NCI-H446 (cell line): ENCODE results near the gene MFSD8.
"Not testable (repeated sequence)": the region's sequence is repeated elsewhere in the genome, so short reads cannot be mapped to it uniquely, and the experiment has no call there.

ENCODE experiments used
- DNase-seq, 2 experiments: peaks; one replicate each; lab custom pipeline; 2025; lab: John Stamatoyannopoulos, UW

Gene MFSD8

DNA sequence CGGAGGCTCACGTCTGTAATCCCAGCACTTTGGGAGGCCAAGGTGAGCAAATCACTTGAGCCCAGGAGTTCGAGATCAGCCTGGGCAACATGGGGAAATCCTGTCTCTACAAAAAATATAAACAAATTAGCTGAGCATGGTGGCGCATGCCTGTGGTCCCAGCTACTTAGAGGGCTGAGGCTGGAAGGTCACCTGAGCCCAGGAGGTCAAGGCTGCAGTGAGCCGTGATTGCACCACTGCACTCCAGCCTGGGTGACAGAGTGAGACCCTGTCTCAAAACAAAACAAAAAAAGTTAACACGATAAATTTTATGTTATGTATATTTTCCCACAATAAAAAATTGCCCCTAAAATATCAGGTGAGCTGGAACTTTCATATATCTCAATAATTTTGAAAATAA, 33.1 kb downstream of the MFSD8 start:
- not testable (repeated sequence) for DNase-seq

DNA sequence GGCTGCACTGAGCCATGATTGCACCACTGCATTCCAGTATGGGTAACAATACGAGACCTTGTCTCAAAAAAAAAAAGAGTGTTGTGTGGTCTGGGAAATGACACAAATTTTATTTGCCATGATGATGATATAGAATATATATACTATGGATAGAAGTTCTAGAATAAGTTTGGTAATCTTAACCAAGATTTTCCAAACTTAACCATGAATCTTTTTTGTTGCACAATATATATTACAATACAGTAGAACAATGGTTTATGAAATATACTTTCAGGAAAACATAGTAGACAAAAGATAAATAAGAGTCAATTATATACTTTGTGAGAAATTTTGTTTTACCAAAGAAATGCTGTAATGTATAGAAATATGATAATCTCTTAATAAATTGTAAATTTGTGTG, 34.8 kb downstream of the MFSD8 start:
- DNase-seq: no peak

- DNase-seq: not testable (repeated sequence)
Measured at GRCh38 chr4:127925720-127926119, 39.3 kb downstream of the MFSD8 start.

GRCh38 chr4:127922226-127922625, 42.7 kb downstream of the MFSD8 start:
- DNase-seq: no peak

GRCh38 chr4:127920521-127920920, 44.5 kb downstream of the MFSD8 start:
- DNase-seq: no peak

- no peak for DNase-seq
Measured at GRCh38 chr4:127917151-127917550, 47.8 kb downstream of the MFSD8 start.

- DNase-seq: no peak
Measured at GRCh38 chr4:127916512-127916911, 48.5 kb downstream of the MFSD8 start.

GRCh38 chr4:127905029-127905428, 59.9 kb downstream of the MFSD8 start:
- no peak for DNase-seq

GRCh38 chr4:127899682-127900081, 65.3 kb downstream of the MFSD8 start:
- not testable (repeated sequence) for DNase-seq

- no peak for DNase-seq
Measured at GRCh38 chr4:127896528-127896927, 68.4 kb downstream of the MFSD8 start.

GRCh38 chr4:127896069-127896468, 68.9 kb downstream of the MFSD8 start:
- DNase-seq: no peak

GRCh38 chr4:127889903-127890302, 75.1 kb downstream of the MFSD8 start:
- no peak for DNase-seq

DNA sequence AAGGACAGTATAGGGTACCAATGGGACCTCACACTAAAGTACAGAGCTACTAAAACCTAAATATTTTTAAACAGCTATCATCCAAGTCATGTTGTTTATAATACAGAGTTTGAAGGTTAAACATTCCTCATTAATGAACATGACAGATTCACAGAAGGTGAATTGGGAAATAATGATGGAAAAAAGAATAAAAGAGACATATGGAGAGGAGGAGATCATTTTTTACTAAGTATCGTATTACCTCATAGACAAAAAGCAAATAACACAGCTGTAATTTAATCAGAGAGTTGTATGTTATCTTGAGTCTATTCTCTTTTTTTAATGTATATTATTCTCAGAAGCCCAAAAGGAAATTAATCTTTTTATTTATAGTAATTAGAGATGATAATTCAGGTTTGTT, 76.4 kb downstream of the MFSD8 start:
- DNase-seq: no peak

DNA sequence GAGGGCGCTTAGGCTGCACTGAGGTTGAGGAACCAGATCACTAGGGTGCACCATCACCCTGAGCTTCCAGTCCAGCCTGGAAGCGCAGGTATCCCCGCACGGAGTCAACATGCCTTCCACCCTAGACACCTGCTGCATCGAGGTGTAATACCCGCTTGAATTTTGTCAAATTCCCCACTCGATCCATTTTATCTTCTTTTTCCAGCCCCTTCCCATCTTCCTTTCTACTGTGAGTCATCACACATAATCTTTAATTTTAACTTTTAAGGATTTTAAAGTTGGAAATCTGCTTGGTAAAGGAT, 83.5 kb downstream of the MFSD8 start:
- no peak for DNase-seq

DNA sequence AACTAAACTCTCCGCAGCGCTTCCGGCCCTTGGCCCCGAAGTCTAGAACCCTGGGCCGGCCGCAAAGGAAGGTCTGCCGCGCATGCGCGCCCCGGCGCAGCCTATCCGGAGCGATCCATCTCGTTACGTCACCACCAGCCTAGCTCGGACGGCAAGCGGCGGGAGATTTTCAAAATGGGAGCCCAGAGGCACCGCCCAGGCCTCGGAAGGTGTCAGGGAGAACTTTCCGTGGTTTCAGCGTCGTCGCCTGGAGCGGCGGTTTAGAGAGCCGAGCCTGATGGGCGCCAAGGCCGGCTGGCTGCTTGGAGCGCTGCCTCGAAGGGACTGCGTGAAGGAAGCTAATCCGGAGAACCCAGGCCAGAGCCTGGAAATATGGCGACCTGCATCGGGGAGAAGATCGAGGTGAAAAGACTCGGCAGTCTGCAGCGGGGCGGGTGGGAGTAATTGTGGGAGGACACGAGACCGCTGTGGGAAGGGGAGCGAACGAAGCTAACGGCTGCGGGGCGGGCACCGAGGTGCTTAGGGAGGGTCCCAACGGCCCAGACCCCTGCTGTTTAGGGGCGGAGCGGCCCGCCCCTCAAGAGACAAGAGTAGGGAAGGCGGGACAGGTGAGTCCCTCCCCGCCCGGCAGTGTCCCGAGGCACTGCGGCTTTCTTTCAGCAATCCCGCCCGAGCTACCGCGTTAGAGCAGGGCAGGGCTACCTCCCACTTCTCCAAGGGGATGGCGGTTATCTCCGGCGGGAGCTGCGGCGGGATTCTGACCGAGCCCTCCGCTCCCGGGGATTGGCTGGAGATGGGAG, 84.0 kb downstream of the MFSD8 start, which contains the start of gene PLK4:
Gene PLK4, plus strand, starts transcription at position 131 of the 800 bp plus-strand sequence. Its CDS starts 242 bp downstream, at position 373.
- peak; percentile 91 to 97 for DNase-seq

GRCh38 chr4:127875791-127876190, 89.2 kb downstream of the MFSD8 start:
- no peak for DNase-seq

GRCh38 chr4:127870688-127871087, 94.3 kb downstream of the MFSD8 start:
- DNase-seq: no peak

GRCh38 chr4:127870281-127870680, 94.7 kb downstream of the MFSD8 start:
- no peak for DNase-seq

GRCh38 chr4:127868196-127868595, 96.8 kb downstream of the MFSD8 start:
- no peak for DNase-seq
